ENCODE results near the gene LSM3.

LSM3 gene

GRCh38 chr3:14162178-14162577, 16.4 kb upstream of the LSM3 start:
- Histone ChIP-seq H3K18ac (ENCODE audit: low read length) (no peak overlapping the region), H3K4me3 (ENCODE audit: low read length in 2 of 2) (no peak overlapping the region), H3K36me3 (replicated peaks in 1 of 2; ENCODE audit: control insufficient read depth in 2 of 2, insufficient read depth in 2 of 2, low read length in 2 of 2) (peaks cover 53 to 100% of the 10 kb centered on the region in 2 donors), H2BK15ac (ENCODE audit: low read length) (no peak overlapping the region), H3K27ac (replicated peaks; ENCODE audit: low read length) (no peak overlapping the region), H2BK12ac (ENCODE audit: low read length) (no peak overlapping the region), H2AFZ (ENCODE audit: low read length) (no peak overlapping the region), H3K4ac (ENCODE audit: low read length) (no peak overlapping the region), H4K91ac (ENCODE audit: low read depth, low read length, poor library complexity) (no peak overlapping the region), H2AK5ac (ENCODE audit: low read depth, low read length) (no peak overlapping the region), H3K14ac (ENCODE audit: low read length) (no peak overlapping the region), H2BK5ac (ENCODE audit: low read length) (no peak overlapping the region), H2BK120ac (ENCODE audit: low read depth, low read length) (no peak overlapping the region), H3K79me1 (ENCODE audit: low read depth, low read length) (no peaks in the 10 kb centered on the region), H3K4me2 (ENCODE audit: insufficient read depth, low read length, poor library complexity, severe bottlenecking) (no peak overlapping the region), H3K9ac (ENCODE audit: low read depth, low read length, poor library complexity) (no peak overlapping the region), H3K9me3 (replicated peaks in 1 of 2; ENCODE audit: control insufficient read depth in 2 of 2, insufficient read depth in 1 of 2, low read depth in 1 of 2, low read length in 2 of 2) (peaks cover 0 to 29% of the 10 kb centered on the region in 2 donors), H3K27me3 (ENCODE audit: control insufficient read depth in 3 of 3, insufficient read depth in 3 of 3, low read depth in 1 of 3, low read length in 3 of 3) (no peaks in the 10 kb centered on the region), H3K23ac (ENCODE audit: low read depth, low read length, poor library complexity) (no peak overlapping the region), H4K8ac (ENCODE audit: low read depth, low read length) (no peak overlapping the region), H3K4me1 (ENCODE audit: control insufficient read depth in 2 of 2, insufficient read depth in 1 of 2, low read depth in 1 of 2, low read length in 2 of 2) (no peaks in the 10 kb centered on the region)
- WGBS, 2 donors (ENCODE audit: extremely low coverage in 2 of 2, insufficient read length in 2 of 2, insufficient replicate concordance in 1 of 2), result no CpG with 5 or more reads among the region's 2 CpGs
- no peak for DNase-seq (ENCODE audit: low spot score)

- Histone ChIP-seq H3K36me3 (replicated peaks in 1 of 2; ENCODE audit: control insufficient read depth in 2 of 2, insufficient read depth in 2 of 2, low read length in 2 of 2) (peaks cover 51 to 100% of the 10 kb centered on the region in 2 donors), H2BK12ac (ENCODE audit: low read length) (no peak overlapping the region), H3K4me1 (ENCODE audit: control insufficient read depth in 2 of 2, insufficient read depth in 1 of 2, low read depth in 1 of 2, low read length in 2 of 2) (no peaks in the 10 kb centered on the region), H3K4me2 (ENCODE audit: insufficient read depth, low read length, poor library complexity, severe bottlenecking) (no peak overlapping the region), H3K23ac (ENCODE audit: low read depth, low read length, poor library complexity) (no peak overlapping the region), H3K79me1 (ENCODE audit: low read depth, low read length) (no peaks in the 10 kb centered on the region), H4K91ac (ENCODE audit: low read depth, low read length, poor library complexity) (no peak overlapping the region), H2BK15ac (ENCODE audit: low read length) (no peak overlapping the region), H3K18ac (ENCODE audit: low read length) (no peak overlapping the region), H3K27ac (replicated peaks; ENCODE audit: low read length) (no peak overlapping the region), H2AFZ (ENCODE audit: low read length) (no peak overlapping the region), H3K4ac (ENCODE audit: low read length) (no peak overlapping the region), H3K4me3 (ENCODE audit: low read length in 2 of 2) (no peak overlapping the region), H3K9ac (ENCODE audit: low read depth, low read length, poor library complexity) (no peak overlapping the region), H2AK5ac (ENCODE audit: low read depth, low read length) (no peak overlapping the region), H2BK5ac (ENCODE audit: low read length) (no peak overlapping the region), H3K27me3 (ENCODE audit: control insufficient read depth in 3 of 3, insufficient read depth in 3 of 3, low read depth in 1 of 3, low read length in 3 of 3) (no peaks in the 10 kb centered on the region), H3K14ac (ENCODE audit: low read length) (no peak overlapping the region), H3K9me3 (replicated peaks in 1 of 2; ENCODE audit: control insufficient read depth in 2 of 2, insufficient read depth in 1 of 2, low read depth in 1 of 2, low read length in 2 of 2) (peaks cover 0 to 16% of the 10 kb centered on the region in 2 donors), H2BK120ac (ENCODE audit: low read depth, low read length) (no peak overlapping the region), H4K8ac (ENCODE audit: low read depth, low read length) (no peak overlapping the region)
- WGBS, 2 donors (ENCODE audit: extremely low coverage in 2 of 2, insufficient read length in 2 of 2, insufficient replicate concordance in 1 of 2), result no CpG with 5 or more reads among the region's 9 CpGs
- DNase-seq (ENCODE audit: low spot score), result no peak
Measured at GRCh38 chr3:14166877-14167603, 11.6 kb upstream of the LSM3 start.

GRCh38 chr3:14169435-14169834, 9.2 kb upstream of the LSM3 start:
- no peak overlapping the region for H2BK5ac ChIP-seq (ENCODE audit: low read length)
- H3K4me2 ChIP-seq (ENCODE audit: insufficient read depth, low read length, poor library complexity, severe bottlenecking), result no peak overlapping the region
- no peak overlapping the region for H2BK12ac ChIP-seq (ENCODE audit: low read length)
- no peak overlapping the region for H3K4ac ChIP-seq (ENCODE audit: low read length)
- H2AFZ ChIP-seq (ENCODE audit: low read length), result no peak overlapping the region
- no peak overlapping the region for H3K27ac ChIP-seq (replicated peaks; ENCODE audit: low read length)
- H4K91ac ChIP-seq (ENCODE audit: low read depth, low read length, poor library complexity), result no peak overlapping the region
- no peak overlapping the region for H2BK15ac ChIP-seq (ENCODE audit: low read length)
- no peak overlapping the region for H3K14ac ChIP-seq (ENCODE audit: low read length)
- no peaks in the 10 kb centered on the region for H3K27me3 ChIP-seq (ENCODE audit: control insufficient read depth in 3 of 3, insufficient read depth in 3 of 3, low read depth in 1 of 3, low read length in 3 of 3)
- no peak for DNase-seq (ENCODE audit: low spot score)
- no peaks in the 10 kb centered on the region for H3K79me1 ChIP-seq (ENCODE audit: low read depth, low read length)
- WGBS, 2 donors (ENCODE audit: extremely low coverage in 2 of 2, insufficient read length in 2 of 2, insufficient replicate concordance in 1 of 2), result no CpG with 5 or more reads among the region's 2 CpGs
- no peak overlapping the region for H3K18ac ChIP-seq (ENCODE audit: low read length)
- no peak overlapping the region for H2AK5ac ChIP-seq (ENCODE audit: low read depth, low read length)
- H3K9ac ChIP-seq (ENCODE audit: low read depth, low read length, poor library complexity), result no peak overlapping the region
- H2BK120ac ChIP-seq (ENCODE audit: low read depth, low read length), result no peak overlapping the region
- no peak overlapping the region for H3K23ac ChIP-seq (ENCODE audit: low read depth, low read length, poor library complexity)
- no peak overlapping the region for H3K4me3 ChIP-seq (ENCODE audit: low read length in 2 of 2)
- no peak overlapping the region for H4K8ac ChIP-seq (ENCODE audit: low read depth, low read length)
- H3K4me1 ChIP-seq (ENCODE audit: control insufficient read depth in 2 of 2, insufficient read depth in 1 of 2, low read depth in 1 of 2, low read length in 2 of 2), result no peaks in the 10 kb centered on the region
- peaks cover 50 to 91% of the 10 kb centered on the region in 2 donors for H3K36me3 ChIP-seq (replicated peaks in 1 of 2; ENCODE audit: control insufficient read depth in 2 of 2, insufficient read depth in 2 of 2, low read length in 2 of 2)
- H3K9me3 ChIP-seq (replicated peaks in 1 of 2; ENCODE audit: control insufficient read depth in 2 of 2, insufficient read depth in 1 of 2, low read depth in 1 of 2, low read length in 2 of 2), result no peaks in the 10 kb centered on the region

GRCh38 chr3:14169871-14170270, 8.7 kb upstream of the LSM3 start:
- no peak overlapping the region for H3K9ac ChIP-seq (ENCODE audit: low read depth, low read length, poor library complexity)
- no peak overlapping the region for H3K23ac ChIP-seq (ENCODE audit: low read depth, low read length, poor library complexity)
- H2BK120ac ChIP-seq (ENCODE audit: low read depth, low read length), result no peak overlapping the region
- H3K14ac ChIP-seq (ENCODE audit: low read length), result no peak overlapping the region
- H2BK5ac ChIP-seq (ENCODE audit: low read length), result no peak overlapping the region
- H3K36me3 ChIP-seq (replicated peaks in 1 of 2; ENCODE audit: control insufficient read depth in 2 of 2, insufficient read depth in 2 of 2, low read length in 2 of 2), result peaks cover 46 to 87% of the 10 kb centered on the region in 2 donors
- peaks cover 0 to under 1% of the 10 kb centered on the region in 2 donors for H3K4me1 ChIP-seq (ENCODE audit: control insufficient read depth in 2 of 2, insufficient read depth in 1 of 2, low read depth in 1 of 2, low read length in 2 of 2)
- H2BK12ac ChIP-seq (ENCODE audit: low read length), result no peak overlapping the region
- no peaks in the 10 kb centered on the region for H3K79me1 ChIP-seq (ENCODE audit: low read depth, low read length)
- H2AFZ ChIP-seq (ENCODE audit: low read length), result no peak overlapping the region
- DNase-seq (ENCODE audit: low spot score), result no peak
- no peak overlapping the region for H3K27ac ChIP-seq (replicated peaks; ENCODE audit: low read length)
- H2AK5ac ChIP-seq (ENCODE audit: low read depth, low read length), result no peak overlapping the region
- H4K91ac ChIP-seq (ENCODE audit: low read depth, low read length, poor library complexity), result no peak overlapping the region
- no peak overlapping the region for H3K18ac ChIP-seq (ENCODE audit: low read length)
- no peak overlapping the region for H4K8ac ChIP-seq (ENCODE audit: low read depth, low read length)
- no peaks in the 10 kb centered on the region for H3K27me3 ChIP-seq (ENCODE audit: control insufficient read depth in 3 of 3, insufficient read depth in 3 of 3, low read depth in 1 of 3, low read length in 3 of 3)
- H3K9me3 ChIP-seq (replicated peaks in 1 of 2; ENCODE audit: control insufficient read depth in 2 of 2, insufficient read depth in 1 of 2, low read depth in 1 of 2, low read length in 2 of 2), result no peaks in the 10 kb centered on the region
- H3K4ac ChIP-seq (ENCODE audit: low read length), result no peak overlapping the region
- H3K4me3 ChIP-seq (ENCODE audit: low read length in 2 of 2), result no peak overlapping the region
- no peak overlapping the region for H3K4me2 ChIP-seq (ENCODE audit: insufficient read depth, low read length, poor library complexity, severe bottlenecking)
- H2BK15ac ChIP-seq (ENCODE audit: low read length), result no peak overlapping the region
